IPS-11a (cell line): Measurements from ENCODE around the gene SLC22A23.

Experiments used
- H3K4me3 ChIP-seq: one replicate; pipeline ENCODE4 v1.5.1; 2013; ENCODE audit warnings: low read depth, low read length, control low read depth

SLC22A23 gene

DNA sequence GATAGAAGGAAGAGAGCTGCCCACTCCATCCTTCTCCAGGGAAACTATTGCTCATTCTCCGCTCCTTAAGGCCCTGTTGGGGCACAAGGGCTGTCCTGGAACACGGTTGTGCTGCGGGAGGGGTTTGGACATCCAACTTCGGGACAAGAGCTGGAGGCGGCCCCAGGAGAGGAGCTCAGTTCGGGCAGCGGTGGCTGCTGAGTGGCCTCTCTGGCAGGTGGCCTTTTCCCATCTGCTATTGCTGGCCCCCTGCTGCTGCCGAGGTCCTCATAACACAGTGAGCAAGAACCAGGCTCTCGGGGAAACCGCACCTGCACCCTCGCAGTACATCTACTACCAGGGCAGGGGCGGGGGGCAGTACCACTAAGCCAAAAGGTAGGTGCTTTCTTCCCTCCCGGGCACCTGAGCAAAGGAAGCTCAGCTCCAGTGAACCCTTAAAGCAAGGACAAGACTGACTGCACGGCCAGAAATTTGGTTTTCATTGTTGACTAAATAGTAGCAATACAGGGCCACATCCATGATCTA is 134.4 kb downstream of the SLC22A23 start:
- no peak overlapping the region for H3K4me3 ChIP-seq

DNA sequence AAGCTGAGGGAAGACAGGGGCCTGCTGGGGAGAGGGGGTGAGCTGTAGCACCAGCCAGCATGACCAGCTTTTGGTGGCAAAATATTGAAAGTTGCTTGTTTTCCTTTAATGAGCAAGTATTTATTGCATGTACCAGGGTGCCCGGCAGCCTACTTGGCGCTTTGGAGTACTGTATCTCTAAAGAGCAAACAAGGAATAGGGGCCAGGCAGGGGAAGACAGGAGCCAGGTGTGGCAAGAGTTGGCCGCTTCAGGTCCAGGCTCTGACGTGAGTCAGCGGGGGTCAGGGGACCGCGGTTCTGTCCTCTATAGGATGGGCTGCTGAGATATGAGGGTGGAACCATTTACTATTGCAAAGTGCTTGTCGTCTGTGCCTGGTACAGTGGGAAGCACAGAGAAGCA is 135.0 kb downstream of the SLC22A23 start:
- no peak overlapping the region for H3K4me3 ChIP-seq

DNA sequence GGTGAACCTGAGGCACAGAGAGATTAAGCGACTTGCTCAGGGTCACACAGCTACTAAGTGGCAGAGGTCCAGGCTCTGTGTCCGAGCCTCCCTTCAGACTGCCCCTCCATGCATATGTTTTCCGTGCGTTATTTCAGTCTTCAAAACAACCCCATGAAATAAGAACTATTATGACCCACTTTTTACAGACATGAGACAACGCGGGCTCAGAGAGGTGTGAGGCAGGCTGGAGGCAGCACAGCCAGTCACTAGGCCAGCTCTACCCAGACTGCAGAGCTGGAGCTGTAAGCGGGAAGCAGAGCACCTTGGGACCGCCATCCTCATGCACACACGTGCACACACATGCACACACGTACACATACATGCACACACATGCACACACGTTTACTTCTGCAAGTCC is 135.8 kb downstream of the SLC22A23 start:
- no peak overlapping the region for H3K4me3 ChIP-seq

DNA sequence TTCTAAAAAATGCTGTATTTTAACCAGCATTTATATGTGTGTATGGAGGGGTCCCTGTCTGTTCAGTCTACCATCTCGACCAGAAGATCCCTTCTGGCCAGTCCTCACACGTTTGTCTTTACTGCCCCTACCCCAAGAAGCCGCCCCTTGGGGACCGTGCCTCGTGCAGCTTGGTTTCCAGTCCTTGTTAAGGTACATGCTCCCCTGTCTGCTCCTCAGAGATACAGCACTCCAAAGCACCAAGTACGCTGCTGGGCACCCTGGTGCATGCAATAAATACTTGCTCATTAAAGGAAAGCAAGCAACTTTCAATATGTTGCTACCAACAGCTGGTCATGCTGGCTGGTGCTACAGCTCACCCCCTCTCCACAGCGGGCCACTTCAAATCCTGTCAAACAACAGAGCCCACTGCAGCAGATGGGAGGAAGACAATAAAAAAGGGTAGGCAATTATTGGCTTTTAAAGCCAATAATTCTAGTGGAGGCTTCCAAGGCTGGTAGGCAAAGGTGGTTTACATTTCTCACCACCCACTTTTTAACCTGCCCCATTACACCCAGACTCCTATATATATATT is 136.5 kb downstream of the SLC22A23 start:
- H3K4me3 ChIP-seq: no peak overlapping the region

DNA sequence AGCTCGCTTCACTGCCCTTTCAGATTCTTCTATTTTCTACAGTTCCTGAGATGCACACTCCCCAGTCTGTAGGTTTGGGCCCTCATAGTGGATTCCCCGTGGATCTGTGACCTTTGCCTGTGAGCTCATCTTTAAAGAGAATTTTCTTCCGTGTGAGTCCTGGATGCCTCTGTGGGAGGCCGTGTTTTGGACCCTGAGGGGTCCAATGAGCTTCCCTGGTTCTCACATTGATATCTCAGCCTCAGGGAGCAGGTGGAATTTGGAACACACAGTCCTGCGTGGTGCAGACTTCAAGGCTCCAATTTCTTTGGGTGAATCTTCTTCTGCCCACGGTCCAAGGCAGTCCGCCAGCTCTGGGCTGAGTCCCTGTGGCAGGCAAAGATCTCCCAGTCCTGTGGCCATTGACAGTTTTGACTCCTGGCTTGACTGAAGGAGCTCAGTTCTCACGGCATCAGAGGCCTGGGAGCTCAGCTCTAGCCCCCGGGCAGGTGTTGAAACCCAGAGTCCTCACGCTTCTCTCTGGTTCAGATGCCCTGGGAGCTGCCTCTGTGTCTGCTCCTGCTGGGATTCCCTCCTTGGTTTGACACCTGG is 137.1 kb downstream of the SLC22A23 start:
- no peak overlapping the region for H3K4me3 ChIP-seq

DNA sequence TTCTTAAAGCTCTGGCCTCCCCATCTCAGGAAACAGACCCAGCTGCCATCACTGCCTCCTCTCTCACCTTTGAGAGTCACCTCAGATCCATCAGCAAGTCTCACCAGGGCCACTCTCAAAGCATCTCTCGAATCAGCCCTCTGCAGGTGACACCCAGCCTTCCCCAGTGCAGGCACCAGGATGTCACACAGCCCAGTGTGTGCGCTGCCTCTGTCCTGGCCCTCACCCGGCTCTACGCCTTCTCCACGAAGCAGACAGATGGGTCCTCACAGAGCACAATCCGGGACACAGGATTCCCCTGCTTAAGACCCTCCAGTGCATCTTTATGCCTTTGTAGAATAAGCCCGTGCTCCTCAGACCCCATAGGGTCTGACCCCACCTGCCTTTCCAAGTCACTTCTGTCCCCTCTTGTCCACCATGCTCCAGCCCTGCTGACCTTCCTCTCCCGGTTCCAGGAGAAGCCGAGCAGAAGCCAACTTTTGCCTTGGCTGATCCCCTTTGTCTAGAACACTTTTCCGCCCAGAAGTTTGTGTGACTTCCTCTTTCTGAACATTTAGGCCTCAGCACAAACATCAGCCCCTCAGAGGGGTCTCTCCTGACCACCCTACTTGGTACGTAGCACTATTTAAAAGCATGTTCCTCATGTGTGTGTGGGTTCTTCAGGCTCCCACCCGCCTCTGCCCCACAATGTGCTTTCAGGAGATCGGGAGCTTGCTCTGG is 137.9 kb downstream of the SLC22A23 start:
- no peak overlapping the region for H3K4me3 ChIP-seq

DNA sequence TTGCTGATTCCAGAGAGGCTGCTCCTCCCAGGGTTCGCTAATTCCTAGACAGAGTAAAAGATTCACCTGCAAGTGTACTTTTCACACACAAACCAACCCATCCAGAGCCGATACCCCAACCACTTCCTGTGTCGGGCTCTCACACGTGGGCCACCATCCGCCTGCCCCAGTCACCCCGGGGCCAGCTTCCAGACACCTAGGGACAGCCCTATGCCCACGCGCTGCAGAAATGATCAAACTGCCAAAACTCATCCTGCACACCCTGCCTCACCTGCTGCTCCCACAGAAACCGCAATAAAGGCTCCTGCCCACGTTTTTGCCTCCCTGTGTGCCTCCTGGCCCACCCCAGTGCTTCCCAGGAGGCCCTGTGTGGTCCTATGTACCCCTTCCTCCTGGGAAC is 138.6 kb downstream of the SLC22A23 start:
- no peak overlapping the region for H3K4me3 ChIP-seq

DNA sequence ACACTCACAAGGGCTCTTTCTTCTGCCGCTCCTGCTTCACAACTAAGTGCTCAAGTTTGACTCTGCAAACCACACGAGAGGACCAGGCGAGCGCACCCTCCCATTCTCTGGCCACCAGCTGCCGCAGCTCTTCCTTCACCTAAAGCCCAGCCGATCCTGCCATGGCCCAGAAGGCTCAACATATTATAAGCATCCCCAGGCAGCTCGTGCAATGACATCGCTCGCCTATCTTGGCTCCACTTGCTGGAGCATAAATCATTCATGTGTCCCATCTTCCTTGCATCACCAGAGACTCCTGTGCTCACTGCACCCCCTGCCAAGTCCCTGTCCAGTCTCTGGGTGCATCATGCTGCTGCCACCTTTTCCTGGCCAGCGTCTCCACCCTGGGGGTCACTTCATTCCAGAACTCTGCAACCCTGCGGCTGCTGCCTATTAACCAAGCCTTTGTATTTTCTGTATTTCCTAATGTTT is 139.1 kb downstream of the SLC22A23 start:
- no peak overlapping the region for H3K4me3 ChIP-seq

DNA sequence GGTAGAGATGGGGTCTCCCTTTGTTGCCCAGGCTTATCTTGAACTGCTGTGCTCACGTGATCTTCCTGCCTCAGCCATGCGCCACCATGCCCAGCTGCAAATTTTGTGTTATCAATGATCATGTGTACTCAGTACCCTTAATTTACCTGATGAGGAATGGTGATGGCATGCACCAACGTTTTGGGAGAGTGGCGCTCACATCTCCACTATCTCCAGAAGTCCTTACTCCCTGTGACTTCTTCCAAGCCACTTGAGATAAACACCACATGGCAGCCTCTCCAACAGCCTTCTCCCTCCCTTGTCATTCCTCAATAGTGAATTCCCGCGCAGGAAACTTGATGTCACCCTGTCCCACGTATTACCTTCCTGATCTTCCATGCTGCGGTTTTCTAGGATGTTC is 140.0 kb downstream of the SLC22A23 start:
- no peak overlapping the region for H3K4me3 ChIP-seq

DNA sequence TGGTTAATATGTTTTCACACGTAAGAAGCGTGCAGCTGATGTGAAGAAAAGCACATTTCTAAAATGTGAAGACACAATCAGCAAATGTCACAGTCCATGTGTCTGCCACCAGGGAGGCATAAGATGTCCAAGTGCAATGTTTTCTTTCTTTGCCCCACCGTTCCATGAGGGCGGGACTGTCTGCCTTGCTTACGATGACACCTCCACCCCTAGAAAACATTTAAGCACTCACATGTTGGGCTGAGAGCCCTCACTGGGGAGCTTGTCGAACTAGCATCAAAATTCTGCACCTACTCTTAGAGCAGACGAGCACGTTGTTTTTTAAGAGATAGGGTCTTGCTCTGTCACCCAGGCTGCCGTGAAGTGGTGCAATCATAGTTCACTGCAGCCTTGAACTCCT is 140.5 kb downstream of the SLC22A23 start:
- no peak overlapping the region for H3K4me3 ChIP-seq

DNA sequence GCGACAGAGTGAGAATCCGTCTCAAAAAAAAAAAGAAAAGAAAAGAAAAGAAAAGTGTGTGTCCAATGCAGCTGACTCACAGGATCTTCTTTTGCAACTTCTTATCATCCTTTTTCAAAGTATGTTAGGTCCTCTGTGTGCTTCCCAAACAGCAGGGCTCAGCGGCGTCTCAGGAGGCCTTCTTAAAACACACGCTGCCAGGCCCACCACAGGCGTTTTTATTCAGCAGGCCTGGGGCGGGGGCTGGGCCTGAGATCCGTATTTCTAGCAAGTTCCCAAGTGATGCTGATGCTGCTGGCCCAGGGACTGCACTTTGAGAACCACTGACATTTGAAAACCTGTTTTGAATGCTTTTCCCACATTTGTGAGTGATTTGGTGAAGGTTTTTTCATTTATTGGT is 141.0 kb downstream of the SLC22A23 start:
- H3K4me3 ChIP-seq: no peak overlapping the region

DNA sequence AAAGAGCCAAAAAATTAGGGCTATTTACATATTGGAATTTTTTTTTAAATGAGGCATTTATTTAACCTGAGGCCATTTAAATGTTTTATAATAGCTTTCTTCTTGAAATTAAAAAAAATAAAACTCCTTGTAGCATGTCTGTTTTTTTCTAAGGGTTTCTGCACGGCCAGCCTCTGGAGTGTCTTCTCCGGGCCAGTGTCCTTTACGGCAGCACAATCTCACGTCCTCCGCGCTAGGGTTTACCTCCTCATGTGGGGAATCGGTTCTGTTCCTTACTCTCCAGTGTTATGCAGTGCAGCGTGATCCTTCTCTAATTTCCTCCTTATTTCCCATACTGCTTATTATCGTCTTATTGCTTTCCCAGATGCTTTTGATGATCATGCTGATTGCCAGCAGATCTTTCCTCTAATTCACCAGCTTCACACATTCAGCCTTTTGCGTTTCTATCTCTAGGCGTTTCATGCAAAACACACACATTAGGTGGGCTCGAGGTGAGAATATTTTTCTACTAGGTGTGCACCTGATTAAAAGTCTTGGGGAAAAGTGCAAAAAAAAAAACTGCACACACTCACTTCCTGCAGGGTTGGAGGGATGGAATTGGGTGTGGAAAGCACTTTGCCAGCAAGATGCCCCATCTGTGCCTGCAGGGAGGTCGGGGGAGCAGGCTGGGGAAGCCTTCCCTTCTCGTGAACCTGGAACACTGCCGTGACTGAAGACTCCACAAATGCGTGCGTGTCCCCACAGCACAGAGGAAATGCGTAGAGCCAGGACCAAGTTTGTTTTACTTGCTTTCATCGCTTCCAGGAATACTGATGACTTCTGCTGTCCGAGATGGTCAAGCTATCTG is 142.0 kb downstream of the SLC22A23 start:
- no peak overlapping the region for H3K4me3 ChIP-seq

DNA sequence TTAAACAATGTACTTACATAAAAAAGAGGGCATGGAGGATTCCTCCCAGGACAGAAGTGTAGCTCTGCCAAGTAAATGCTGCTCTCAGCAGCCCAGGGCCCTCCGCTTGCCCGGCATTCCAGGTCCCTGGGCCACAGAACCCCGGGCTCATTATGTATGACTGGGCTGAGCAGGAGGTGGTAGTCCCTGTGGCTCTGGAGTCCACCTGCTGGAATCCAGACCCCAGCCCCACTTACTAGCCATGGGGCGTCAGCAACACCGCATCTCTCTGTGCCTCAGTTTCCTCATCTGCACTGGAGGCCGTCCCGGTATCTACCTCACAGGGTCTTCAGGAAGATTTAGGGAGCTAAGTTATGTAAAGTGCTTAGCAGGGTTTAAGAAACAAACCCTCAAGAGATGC is 142.7 kb downstream of the SLC22A23 start:
- no peak overlapping the region for H3K4me3 ChIP-seq

DNA sequence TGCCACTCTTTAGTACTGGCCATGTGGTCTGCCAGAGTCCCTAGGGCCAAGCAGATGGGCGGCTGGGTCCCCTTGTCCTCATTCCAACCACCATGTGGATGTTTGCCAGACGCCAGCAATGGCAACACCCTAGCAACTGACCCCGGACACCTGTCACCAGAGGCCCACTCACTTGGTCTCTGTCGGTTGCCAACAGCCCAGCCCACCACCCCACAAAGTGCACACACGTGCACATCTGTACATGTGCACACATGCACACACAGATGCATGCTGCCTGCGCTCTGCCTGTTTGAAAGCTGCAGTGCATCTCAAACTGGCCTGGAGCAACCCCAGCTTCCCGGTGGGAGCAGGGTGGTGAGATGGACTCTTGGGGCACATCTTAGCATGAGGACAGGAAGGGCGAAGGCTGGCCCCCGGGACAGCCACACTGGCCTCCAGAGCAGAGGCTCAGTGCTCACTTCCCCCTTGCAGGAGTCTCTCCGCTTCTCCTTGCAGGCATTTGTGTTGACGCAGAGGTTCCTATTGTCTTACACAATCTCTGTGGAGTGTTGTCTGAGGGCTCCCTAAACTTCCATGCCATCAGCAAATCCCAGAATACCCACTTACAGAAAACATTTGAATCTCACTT is 144.1 kb downstream of the SLC22A23 start:
- no peak overlapping the region for H3K4me3 ChIP-seq

DNA sequence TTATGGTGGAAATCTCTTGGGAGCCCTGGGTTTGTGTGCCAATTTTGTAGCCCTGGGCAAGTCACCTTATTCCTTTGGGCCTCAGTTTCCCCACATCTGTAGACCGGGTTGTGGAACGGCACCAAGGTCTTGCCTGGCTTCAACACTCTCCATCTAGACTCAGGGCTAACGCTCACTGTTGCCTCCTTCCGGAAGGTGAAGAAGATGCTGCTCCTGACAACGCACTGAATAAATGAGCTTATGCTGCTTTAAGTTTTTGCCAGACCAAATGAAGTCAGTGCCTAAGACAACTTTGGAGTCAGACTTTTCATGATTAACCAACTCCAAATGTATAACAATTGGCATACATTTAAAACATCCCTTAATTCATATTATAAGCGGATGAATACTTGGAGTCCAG is 145.0 kb downstream of the SLC22A23 start:
- no peak overlapping the region for H3K4me3 ChIP-seq

DNA sequence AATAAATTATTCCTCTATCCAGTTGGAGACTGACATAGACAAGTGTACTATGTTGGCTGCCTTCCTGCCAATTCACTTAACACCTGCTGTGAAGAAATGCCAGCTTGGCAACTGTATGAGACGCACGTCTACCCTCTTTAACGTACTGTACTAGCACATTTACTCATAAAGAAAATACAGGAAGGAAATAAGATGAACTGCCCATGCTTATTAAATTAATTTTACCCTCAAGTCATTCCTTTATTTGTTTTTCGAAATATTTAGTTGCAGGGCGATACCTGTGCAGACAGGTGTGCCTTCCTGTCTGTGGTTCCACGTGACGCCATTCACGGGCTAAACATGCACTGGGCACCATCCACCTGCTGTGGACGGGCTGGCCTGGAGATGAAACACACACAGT is 146.1 kb downstream of the SLC22A23 start:
- H3K4me3 ChIP-seq: no peak overlapping the region

DNA sequence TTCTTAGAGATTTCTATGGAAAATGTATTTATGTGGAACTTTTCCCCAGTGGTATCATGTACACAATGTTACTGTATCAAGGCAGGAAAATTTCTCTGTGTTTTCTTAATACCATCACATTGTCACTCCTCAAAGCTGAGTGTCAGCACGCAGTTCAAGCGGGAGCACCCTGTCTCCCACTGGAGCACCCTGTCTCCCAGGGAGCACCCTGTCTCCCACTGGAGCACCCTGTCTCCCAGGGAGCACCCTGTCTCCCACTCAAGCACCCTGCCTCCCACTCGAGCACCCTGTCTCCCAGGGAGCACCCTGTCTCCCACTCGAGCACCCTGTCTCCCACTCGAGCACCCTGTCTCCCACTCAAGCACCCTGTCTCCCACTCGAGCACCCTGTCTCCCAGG is 146.8 kb downstream of the SLC22A23 start:
- H3K4me3 ChIP-seq: no peak overlapping the region

DNA sequence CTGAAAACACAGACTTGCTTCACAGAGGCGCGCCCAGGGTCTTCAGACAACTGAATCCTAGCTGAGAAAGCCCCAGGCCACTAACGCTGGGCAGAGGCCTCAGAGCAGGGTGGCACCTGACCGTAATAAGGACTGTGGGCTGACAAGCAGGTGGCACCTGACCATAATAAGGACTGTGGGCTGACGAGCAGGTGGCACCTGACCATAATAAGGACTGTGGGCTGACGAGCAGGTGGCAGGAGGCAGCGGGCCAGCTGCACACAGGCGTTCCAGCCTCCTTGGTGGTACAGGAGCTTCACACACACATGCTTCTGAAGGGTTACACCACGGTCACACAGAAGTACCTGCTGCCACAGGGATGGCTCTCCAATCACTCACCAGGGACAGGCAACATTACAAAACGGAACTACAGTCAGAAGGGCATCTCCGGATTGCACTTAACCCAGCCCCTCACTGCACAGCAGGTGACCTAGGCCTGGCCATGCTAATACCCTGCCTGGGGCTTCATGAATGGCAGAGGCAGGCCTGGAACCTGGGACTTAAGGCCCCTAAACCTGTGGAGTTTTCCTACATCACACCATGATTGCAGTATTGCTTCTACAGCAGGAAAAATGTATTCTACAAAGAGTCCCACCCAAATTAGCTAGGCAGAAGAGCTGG is 147.3 kb downstream of the SLC22A23 start:
- no peak overlapping the region for H3K4me3 ChIP-seq

DNA sequence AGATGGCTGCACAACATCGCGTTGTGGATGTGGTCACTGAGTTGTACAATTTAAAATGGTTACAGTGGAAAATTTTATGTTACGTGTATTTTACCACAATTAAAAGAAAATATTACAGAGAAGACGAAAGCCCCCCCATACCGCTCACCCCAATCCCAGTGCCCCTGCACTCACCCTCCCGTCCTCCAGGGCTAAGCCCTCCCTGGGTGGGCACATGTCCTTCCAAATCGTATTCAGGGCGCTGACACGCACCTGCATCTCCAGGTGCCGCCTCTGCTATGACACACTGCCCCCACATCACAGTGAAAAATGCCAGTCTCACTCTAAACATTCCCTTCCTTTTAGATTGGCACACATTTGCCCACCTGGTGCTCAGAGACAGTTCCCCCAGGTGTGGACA is 148.7 kb downstream of the SLC22A23 start:
- H3K4me3 ChIP-seq: no peak overlapping the region

DNA sequence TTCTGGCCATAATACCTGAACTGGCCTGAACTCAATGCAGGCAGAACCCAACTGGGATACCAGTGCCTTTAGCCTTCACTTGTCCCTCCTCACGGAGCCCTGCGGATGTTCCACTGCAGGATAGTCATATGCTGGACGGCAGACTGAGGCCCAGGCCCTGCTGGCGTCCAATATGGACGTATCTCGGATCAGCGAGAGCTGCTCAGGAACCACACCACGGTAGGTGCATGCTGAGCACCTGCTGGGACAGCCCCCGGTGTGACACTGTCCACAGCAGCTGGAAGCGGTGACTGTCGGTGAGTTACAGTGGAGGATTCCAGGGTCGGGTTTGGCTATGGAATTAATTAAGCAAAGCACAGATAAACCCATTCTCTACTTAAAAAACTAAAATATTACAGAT is 149.4 kb downstream of the SLC22A23 start:
- H3K4me3 ChIP-seq: no peak overlapping the region
